Fibroblast of skin of abdomen (primary cell): ENCODE measurements around the gene SPATA3.

Source experiments
- DNase-seq: peaks from one replicate; pipeline ENCODE4 v3.0.0-alpha.2; 2013

Gene SPATA3

DNA sequence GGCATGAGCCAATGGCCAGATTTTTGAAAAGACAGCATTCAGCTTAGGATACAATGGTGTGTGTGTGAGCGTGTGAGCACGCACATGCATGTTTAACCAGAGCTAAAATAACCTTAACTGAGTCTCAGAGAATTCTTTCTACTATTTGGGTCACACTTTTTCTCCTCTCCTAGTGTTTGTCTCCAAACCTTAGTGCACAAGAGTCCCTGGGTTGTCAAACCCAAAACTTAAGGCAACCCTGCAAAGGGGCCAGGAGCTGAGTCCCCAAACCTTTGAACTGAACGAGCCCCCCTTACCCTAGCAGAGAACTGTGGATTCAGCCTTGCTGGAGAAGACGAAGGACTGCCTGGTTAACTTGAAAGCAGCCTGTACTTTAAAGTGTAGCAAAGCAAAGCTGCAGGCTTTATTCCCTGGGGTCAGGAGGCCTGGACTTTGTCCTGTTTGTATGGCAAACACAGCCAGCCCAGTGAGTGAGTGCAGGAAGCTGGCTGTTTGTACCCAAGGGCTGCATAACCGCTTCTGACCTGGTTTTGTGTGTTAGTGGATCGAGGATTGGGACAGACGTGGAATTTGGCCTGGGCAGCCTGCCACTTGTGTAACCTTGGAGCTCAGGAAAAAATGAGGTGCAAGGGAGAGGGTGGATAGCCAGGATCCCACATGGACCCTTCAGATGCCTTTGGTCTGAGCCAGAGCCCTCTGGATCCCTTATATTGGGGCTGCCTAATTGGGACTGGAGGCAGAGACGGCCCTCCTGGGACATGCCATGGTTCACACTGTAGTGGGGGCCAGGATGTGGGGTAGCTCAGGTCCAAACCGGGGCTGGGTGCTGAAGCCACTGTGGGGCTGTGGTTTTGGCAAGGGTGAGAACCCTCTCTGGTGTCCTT lies 54.3 kb downstream of the SPATA3 start:
- no peak for DNase-seq

- DNase-seq, result no peak
Observed at GRCh38 chr2:231051116-231051515, 55.2 kb downstream of the SPATA3 start.

GRCh38 chr2:231052494-231053451 lies 56.9 kb downstream of the SPATA3 start:
- DNase-seq, result peak; percentile 81

GRCh38 chr2:231053846-231054245 lies 57.9 kb downstream of the SPATA3 start:
- no peak for DNase-seq

GRCh38 chr2:231056453-231057416 lies 60.8 kb downstream of the SPATA3 start, which contains the start of gene PSMD1:
Gene PSMD1 (plus strand): TSS chr2:231056867. CDS start chr2:231057026, 159 bp downstream.
- peak; percentile 93 for DNase-seq

- DNase-seq, result no peak
Observed at GRCh38 chr2:231057590-231057989, 61.7 kb downstream of the SPATA3 start.
